Hepatocyte (in vitro differentiated cells): Measurements from ENCODE around the gene CEBPE.

Source experiments
- CTCF ChIP-seq: fragments of 200-600 bp; sonication (generic); IDR thresholded peaks from 2 replicates; pipeline ENCODE4 v1.5.1; 2016; ENCODE audit warnings: antibody characterized with exemption, mild to moderate bottlenecking; ENCODE audit not compliant: poor library complexity
- EZH2phosphoT487 ChIP-seq: fragments of 200-600 bp; sonication (generic); IDR thresholded peaks from one replicate; pipeline ENCODE4 v1.6.1; 2018; ENCODE audit warnings: antibody characterized with exemption, mild to moderate bottlenecking, low read depth, moderate library complexity; ENCODE audit not compliant: unreplicated experiment, severe bottlenecking

GRCh38 chr14:23118506-23119362, at the start of gene CEBPE:
- no peak for TF ChIP-seq EZH2phosphoT487
- no peak for TF ChIP-seq CTCF
